HG02678 (cell line): ENCODE measurements around the gene CLTB.

Source experiments
- ATAC-seq: cut with Tn5 transposase; IDR thresholded peaks from one replicate; pipeline ENCODE4 v1.9.1; 2021; ENCODE audit warnings: mild to moderate bottlenecking, moderate library complexity; ENCODE audit not compliant: unreplicated experiment

The CLTB gene

GRCh38 chr5:176405656-176406435 is 10.5 kb downstream of the CLTB start:
- ATAC-seq: no peak

- no peak for ATAC-seq
Observed at GRCh38 chr5:176401281-176402205, 14.8 kb downstream of the CLTB start.

GRCh38 chr5:176400382-176401156 is 15.8 kb downstream of the CLTB start:
- no peak for ATAC-seq

GRCh38 chr5:176397736-176398420 is 18.5 kb downstream of the CLTB start:
- ATAC-seq: no peak

- no peak for ATAC-seq
Observed at GRCh38 chr5:176396330-176396729, 20.0 kb downstream of the CLTB start.

GRCh38 chr5:176394881-176395675 is 21.3 kb downstream of the CLTB start:
- no peak for ATAC-seq

GRCh38 chr5:176394096-176394495 is 22.2 kb downstream of the CLTB start:
- no peak for ATAC-seq

GRCh38 chr5:176392526-176392925 is 23.8 kb downstream of the CLTB start:
- ATAC-seq: no peak

GRCh38 chr5:176391999-176392398 is 24.3 kb downstream of the CLTB start:
- no peak for ATAC-seq

- ATAC-seq: no peak
Observed at GRCh38 chr5:176391479-176391878, 24.9 kb downstream of the CLTB start.

GRCh38 chr5:176389135-176390123 is 26.9 kb downstream of the CLTB start:
- peak; percentile 30 for ATAC-seq

GRCh38 chr5:176388444-176389134 is 27.8 kb downstream of the CLTB start, which contains the start of the genes HIGD2A and NOP16:
HIGD2A (plus strand) TSS chr5:176388751; CDS start chr5:176388820, 69 bp downstream.
NOP16 (minus strand) TSS chr5:176388598; CDS start chr5:176388539, 59 bp downstream.
- ATAC-seq: peak; percentile 89

- ATAC-seq: no peak
Observed at GRCh38 chr5:176388003-176388443, 28.3 kb downstream of the CLTB start.

GRCh38 chr5:176387384-176387925 is 28.9 kb downstream of the CLTB start:
- no peak for ATAC-seq

- ATAC-seq: no peak
Observed at GRCh38 chr5:176386491-176386890, 29.8 kb downstream of the CLTB start.

- no peak for ATAC-seq
Observed at GRCh38 chr5:176384991-176385390, 31.3 kb downstream of the CLTB start.

- ATAC-seq: no peak
Observed at GRCh38 chr5:176384366-176384930, 31.9 kb downstream of the CLTB start.
